ENCODE data around the gene HK1.
A peak's percentile ranks its signal among the peaks of the same experiment; 100 is the strongest.

The HK1 gene

GRCh38 chr10:69278446-69278963 lies at the start of gene HK1:
TSS of gene HK1 (plus strand) at chr10:69278496.
- H3K79me2 ChIP-seq (ENCODE audit: control insufficient read depth, insufficient read depth, low read length, unreplicated experiment): no peaks in the 10 kb centered on the region
- peaks cover 4% of the 10 kb centered on the region for H3K4me1 ChIP-seq (ENCODE audit: control insufficient read depth, insufficient read depth, low read length, unreplicated experiment)
- H3K27ac ChIP-seq (ENCODE audit: low read depth, low read length): no peak within 1 kb of the TSS
- H2AFZ ChIP-seq (ENCODE audit: low read length, unreplicated experiment): peak within 1 kb of the TSS; percentile 21
- H3K27me3 ChIP-seq (ENCODE audit: insufficient read depth, low read length): peaks cover 11% of the 10 kb centered on the region; the same call in 1 of the 2 replicates
- H3K36me3 ChIP-seq (ENCODE audit: insufficient read depth, low read length): no peaks in the 10 kb centered on the region
- H3K4me3 ChIP-seq (ENCODE audit: low read depth, low read length): no peak within 1 kb of the TSS

GRCh38 chr10:69229616-69229916 lies 48.7 kb upstream of the HK1 start:
- no peaks in the 10 kb centered on the region for H3K36me3 ChIP-seq (ENCODE audit: insufficient read depth, low read length)
- no peak overlapping the region for H2AFZ ChIP-seq (ENCODE audit: low read length, unreplicated experiment)
- peaks cover 18% of the 10 kb centered on the region for H3K4me1 ChIP-seq (ENCODE audit: control insufficient read depth, insufficient read depth, low read length, unreplicated experiment)
- no peaks in the 10 kb centered on the region for H3K27me3 ChIP-seq (ENCODE audit: insufficient read depth, low read length)
- H3K4me3 ChIP-seq (ENCODE audit: low read depth, low read length): no peak overlapping the region
- H3K27ac ChIP-seq (ENCODE audit: low read depth, low read length): no peak overlapping the region
- H3K79me2 ChIP-seq (ENCODE audit: control insufficient read depth, insufficient read depth, low read length, unreplicated experiment): no peaks in the 10 kb centered on the region

- Histone ChIP-seq H2AFZ (ENCODE audit: low read length, unreplicated experiment) (no peak overlapping the region), H3K4me1 (ENCODE audit: control insufficient read depth, insufficient read depth, low read length, unreplicated experiment) (peaks cover 15% of the 10 kb centered on the region), H3K27ac (ENCODE audit: low read depth, low read length) (no peak overlapping the region), H3K27me3 (ENCODE audit: insufficient read depth, low read length) (no peaks in the 10 kb centered on the region), H3K4me3 (ENCODE audit: low read depth, low read length) (no peak overlapping the region), H3K79me2 (ENCODE audit: control insufficient read depth, insufficient read depth, low read length, unreplicated experiment) (no peaks in the 10 kb centered on the region), H3K36me3 (ENCODE audit: insufficient read depth, low read length) (no peaks in the 10 kb centered on the region)
Observed at GRCh38 chr10:69230128-69230527, 48.2 kb upstream of the HK1 start.

GRCh38 chr10:69232252-69232651 lies 46.0 kb upstream of the HK1 start:
- H2AFZ ChIP-seq (ENCODE audit: low read length, unreplicated experiment): no peak overlapping the region

GRCh38 chr10:69232736-69233480 lies 45.4 kb upstream of the HK1 start:
- no peaks in the 10 kb centered on the region for H3K79me2 ChIP-seq (ENCODE audit: control insufficient read depth, insufficient read depth, low read length, unreplicated experiment)
- H3K36me3 ChIP-seq (ENCODE audit: insufficient read depth, low read length): no peaks in the 10 kb centered on the region
- H2AFZ ChIP-seq (ENCODE audit: low read length, unreplicated experiment): no peak overlapping the region
- peaks cover 12% of the 10 kb centered on the region for H3K4me1 ChIP-seq (ENCODE audit: control insufficient read depth, insufficient read depth, low read length, unreplicated experiment)
- H3K27ac ChIP-seq (ENCODE audit: low read depth, low read length): no peak overlapping the region
- no peak overlapping the region for H3K4me3 ChIP-seq (ENCODE audit: low read depth, low read length)
- no peaks in the 10 kb centered on the region for H3K27me3 ChIP-seq (ENCODE audit: insufficient read depth, low read length)

More at GRCh38 chr10:69232252-69232651, 46.0 kb upstream of the HK1 start:
- Histone ChIP-seq H3K36me3 (ENCODE audit: insufficient read depth, low read length) (no peaks in the 10 kb centered on the region), H3K4me3 (ENCODE audit: low read depth, low read length) (no peak overlapping the region), H3K27ac (ENCODE audit: low read depth, low read length) (no peak overlapping the region), H3K27me3 (ENCODE audit: insufficient read depth, low read length) (no peaks in the 10 kb centered on the region), H3K4me1 (ENCODE audit: control insufficient read depth, insufficient read depth, low read length, unreplicated experiment) (peaks cover 9% of the 10 kb centered on the region), H3K79me2 (ENCODE audit: control insufficient read depth, insufficient read depth, low read length, unreplicated experiment) (no peaks in the 10 kb centered on the region)

GRCh38 chr10:69234447-69234846 lies 43.8 kb upstream of the HK1 start:
- peaks cover 18% of the 10 kb centered on the region for H3K4me1 ChIP-seq (ENCODE audit: control insufficient read depth, insufficient read depth, low read length, unreplicated experiment)
- no peak overlapping the region for H3K4me3 ChIP-seq (ENCODE audit: low read depth, low read length)
- H3K36me3 ChIP-seq (ENCODE audit: insufficient read depth, low read length): no peaks in the 10 kb centered on the region
- no peaks in the 10 kb centered on the region for H3K79me2 ChIP-seq (ENCODE audit: control insufficient read depth, insufficient read depth, low read length, unreplicated experiment)
- no peaks in the 10 kb centered on the region for H3K27me3 ChIP-seq (ENCODE audit: insufficient read depth, low read length)
- H2AFZ ChIP-seq (ENCODE audit: low read length, unreplicated experiment): no peak overlapping the region
- H3K27ac ChIP-seq (ENCODE audit: low read depth, low read length): no peak overlapping the region

- Histone ChIP-seq H3K27ac (ENCODE audit: low read depth, low read length) (no peak overlapping the region), H3K4me3 (ENCODE audit: low read depth, low read length) (no peak overlapping the region), H3K79me2 (ENCODE audit: control insufficient read depth, insufficient read depth, low read length, unreplicated experiment) (no peaks in the 10 kb centered on the region), H3K36me3 (ENCODE audit: insufficient read depth, low read length) (no peaks in the 10 kb centered on the region), H2AFZ (ENCODE audit: low read length, unreplicated experiment) (no peak overlapping the region), H3K4me1 (ENCODE audit: control insufficient read depth, insufficient read depth, low read length, unreplicated experiment) (peaks cover 30% of the 10 kb centered on the region), H3K27me3 (ENCODE audit: insufficient read depth, low read length) (no peaks in the 10 kb centered on the region)
Observed at GRCh38 chr10:69237528-69238159, 40.7 kb upstream of the HK1 start.

- Histone ChIP-seq H3K27me3 (ENCODE audit: insufficient read depth, low read length) (no peaks in the 10 kb centered on the region), H3K4me3 (ENCODE audit: low read depth, low read length) (no peak overlapping the region), H3K36me3 (ENCODE audit: insufficient read depth, low read length) (no peaks in the 10 kb centered on the region), H3K79me2 (ENCODE audit: control insufficient read depth, insufficient read depth, low read length, unreplicated experiment) (no peaks in the 10 kb centered on the region), H3K4me1 (ENCODE audit: control insufficient read depth, insufficient read depth, low read length, unreplicated experiment) (peaks cover 29% of the 10 kb centered on the region), H2AFZ (ENCODE audit: low read length, unreplicated experiment) (no peak overlapping the region), H3K27ac (ENCODE audit: low read depth, low read length) (no peak overlapping the region)
Observed at GRCh38 chr10:69239136-69239535, 39.2 kb upstream of the HK1 start.

GRCh38 chr10:69239816-69240434 lies 38.4 kb upstream of the HK1 start:
- Histone ChIP-seq H3K4me3 (ENCODE audit: low read depth, low read length) (no peak overlapping the region), H3K27me3 (ENCODE audit: insufficient read depth, low read length) (no peaks in the 10 kb centered on the region), H2AFZ (ENCODE audit: low read length, unreplicated experiment) (no peak overlapping the region), H3K4me1 (ENCODE audit: control insufficient read depth, insufficient read depth, low read length, unreplicated experiment) (peaks cover 29% of the 10 kb centered on the region), H3K36me3 (ENCODE audit: insufficient read depth, low read length) (no peaks in the 10 kb centered on the region), H3K27ac (ENCODE audit: low read depth, low read length) (no peak overlapping the region), H3K79me2 (ENCODE audit: control insufficient read depth, insufficient read depth, low read length, unreplicated experiment) (no peaks in the 10 kb centered on the region)

- Histone ChIP-seq H2AFZ (ENCODE audit: low read length, unreplicated experiment) (no peak overlapping the region), H3K27ac (ENCODE audit: low read depth, low read length) (no peak overlapping the region), H3K4me1 (ENCODE audit: control insufficient read depth, insufficient read depth, low read length, unreplicated experiment) (peaks cover 29% of the 10 kb centered on the region), H3K36me3 (ENCODE audit: insufficient read depth, low read length) (no peaks in the 10 kb centered on the region), H3K27me3 (ENCODE audit: insufficient read depth, low read length) (no peaks in the 10 kb centered on the region), H3K4me3 (ENCODE audit: low read depth, low read length) (no peak overlapping the region), H3K79me2 (ENCODE audit: control insufficient read depth, insufficient read depth, low read length, unreplicated experiment) (no peaks in the 10 kb centered on the region)
Observed at GRCh38 chr10:69240455-69240854, 37.8 kb upstream of the HK1 start.
